ENCODE measurements around the gene NSUN3. TPM values are rescaled to one million over a fixed set of nuclear protein-coding genes. Genes with fewer than 3 reads are reported as not detected.
A peak's percentile ranks its signal among the peaks of the same experiment; 100 is the strongest.

Gene NSUN3
- total RNA-seq, 1 experiment from 2014 or later: 14.4 TPM

DNA sequence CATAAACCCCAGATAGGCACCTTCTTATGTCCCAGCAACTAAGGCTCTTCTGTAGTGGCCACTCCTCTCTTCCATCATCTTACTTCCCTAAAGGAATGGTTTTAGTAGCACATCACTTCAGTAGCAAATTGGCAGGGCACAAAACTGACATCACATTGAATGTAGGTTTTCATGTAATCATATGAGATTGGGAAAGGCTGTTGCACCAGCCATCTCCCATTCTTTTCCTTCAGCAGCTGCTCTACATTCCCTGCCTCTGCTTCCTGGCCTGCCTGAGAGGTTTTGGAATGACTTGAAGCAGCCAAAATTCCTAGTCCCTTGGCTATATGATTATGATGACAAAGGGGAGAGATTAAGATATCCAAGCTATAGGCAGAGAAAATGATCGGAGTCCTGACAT is 36.5 kb downstream of the NSUN3 start:
- no peaks in the 10 kb centered on the region for H3K4me1 ChIP-seq (ENCODE audit: control insufficient read depth, insufficient read depth, low read length)
- ATAC-seq (no peak), DNase-seq (ENCODE audit: low read depth, low spot score) (no peak)
- no peaks in the 10 kb centered on the region for H3K9me3 ChIP-seq (ENCODE audit: control insufficient read depth, insufficient read depth, low read depth, low read length)
- no peak overlapping the region for H3K27ac ChIP-seq (ENCODE audit: low read length)
- no peaks in the 10 kb centered on the region for H3K27me3 ChIP-seq (ENCODE audit: control insufficient read depth, insufficient read depth, low read length)
- 0 out of 2 replicates have a peak, but pooled peaks cover 3% of the 10 kb centered on the region for H3K36me3 ChIP-seq (ENCODE audit: control insufficient read depth, insufficient read depth, low read length)
- BruUV-seq (replicated peaks): no TSS peak
- POLR2A ChIA-PET: no interaction called here
- no peak for TF ChIP-seq TCF7L2 (IDR thresholded peaks at IDR 0.05; ENCODE audit: low read depth, low read length)
- TF ChIP-seq, protein P1, sequence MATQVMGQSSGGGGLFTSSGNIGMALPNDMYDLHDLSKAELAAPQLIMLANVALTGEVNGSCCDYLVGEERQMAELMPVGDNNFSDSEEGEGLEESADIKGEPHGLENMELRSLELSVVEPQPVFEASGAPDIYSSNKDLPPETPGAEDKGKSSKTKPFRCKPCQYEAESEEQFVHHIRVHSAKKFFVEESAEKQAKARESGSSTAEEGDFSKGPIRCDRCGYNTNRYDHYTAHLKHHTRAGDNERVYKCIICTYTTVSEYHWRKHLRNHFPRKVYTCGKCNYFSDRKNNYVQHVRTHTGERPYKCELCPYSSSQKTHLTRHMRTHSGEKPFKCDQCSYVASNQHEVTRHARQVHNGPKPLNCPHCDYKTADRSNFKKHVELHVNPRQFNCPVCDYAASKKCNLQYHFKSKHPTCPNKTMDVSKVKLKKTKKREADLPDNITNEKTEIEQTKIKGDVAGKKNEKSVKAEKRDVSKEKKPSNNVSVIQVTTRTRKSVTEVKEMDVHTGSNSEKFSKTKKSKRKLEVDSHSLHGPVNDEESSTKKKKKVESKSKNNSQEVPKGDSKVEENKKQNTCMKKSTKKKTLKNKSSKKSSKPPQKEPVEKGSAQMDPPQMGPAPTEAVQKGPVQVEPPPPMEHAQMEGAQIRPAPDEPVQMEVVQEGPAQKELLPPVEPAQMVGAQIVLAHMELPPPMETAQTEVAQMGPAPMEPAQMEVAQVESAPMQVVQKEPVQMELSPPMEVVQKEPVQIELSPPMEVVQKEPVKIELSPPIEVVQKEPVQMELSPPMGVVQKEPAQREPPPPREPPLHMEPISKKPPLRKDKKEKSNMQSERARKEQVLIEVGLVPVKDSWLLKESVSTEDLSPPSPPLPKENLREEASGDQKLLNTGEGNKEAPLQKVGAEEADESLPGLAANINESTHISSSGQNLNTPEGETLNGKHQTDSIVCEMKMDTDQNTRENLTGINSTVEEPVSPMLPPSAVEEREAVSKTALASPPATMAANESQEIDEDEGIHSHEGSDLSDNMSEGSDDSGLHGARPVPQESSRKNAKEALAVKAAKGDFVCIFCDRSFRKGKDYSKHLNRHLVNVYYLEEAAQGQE (IDR thresholded peaks at IDR 0.05; ENCODE audit: insufficient read depth in 1 of 2, low read depth in 2 of 2, low read length in 1 of 2): no peak
- no peak for TF ChIP-seq POLR2AphosphoS5 (IDR thresholded peaks at IDR 0.05; ENCODE audit: low read depth, low read length)
- no peak for TF ChIP-seq SIN3A (IDR thresholded peaks at IDR 0.05; ENCODE audit: borderline replicate concordance, insufficient read depth, low read depth, low read length)
- TF ChIP-seq, protein P2, sequence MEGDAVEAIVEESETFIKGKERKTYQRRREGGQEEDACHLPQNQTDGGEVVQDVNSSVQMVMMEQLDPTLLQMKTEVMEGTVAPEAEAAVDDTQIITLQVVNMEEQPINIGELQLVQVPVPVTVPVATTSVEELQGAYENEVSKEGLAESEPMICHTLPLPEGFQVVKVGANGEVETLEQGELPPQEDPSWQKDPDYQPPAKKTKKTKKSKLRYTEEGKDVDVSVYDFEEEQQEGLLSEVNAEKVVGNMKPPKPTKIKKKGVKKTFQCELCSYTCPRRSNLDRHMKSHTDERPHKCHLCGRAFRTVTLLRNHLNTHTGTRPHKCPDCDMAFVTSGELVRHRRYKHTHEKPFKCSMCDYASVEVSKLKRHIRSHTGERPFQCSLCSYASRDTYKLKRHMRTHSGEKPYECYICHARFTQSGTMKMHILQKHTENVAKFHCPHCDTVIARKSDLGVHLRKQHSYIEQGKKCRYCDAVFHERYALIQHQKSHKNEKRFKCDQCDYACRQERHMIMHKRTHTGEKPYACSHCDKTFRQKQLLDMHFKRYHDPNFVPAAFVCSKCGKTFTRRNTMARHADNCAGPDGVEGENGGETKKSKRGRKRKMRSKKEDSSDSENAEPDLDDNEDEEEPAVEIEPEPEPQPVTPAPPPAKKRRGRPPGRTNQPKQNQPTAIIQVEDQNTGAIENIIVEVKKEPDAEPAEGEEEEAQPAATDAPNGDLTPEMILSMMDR (IDR thresholded peaks at IDR 0.05): no peak
- intact Hi-C loops (cut with micrococcal nuclease; ENCODE audit: unreplicated experiment): no loop called here
- in situ Hi-C loops (cut with HindIII; ENCODE audit: low pct_unique_long_range_greater_than_20kb, low sequenced_read_pairs): no loop called here
- H3K4me3 ChIP-seq (ENCODE audit: low read depth in 2 of 2, low read length in 2 of 2): no peak overlapping the region
- CTCF ChIA-PET: no interaction called here

DNA sequence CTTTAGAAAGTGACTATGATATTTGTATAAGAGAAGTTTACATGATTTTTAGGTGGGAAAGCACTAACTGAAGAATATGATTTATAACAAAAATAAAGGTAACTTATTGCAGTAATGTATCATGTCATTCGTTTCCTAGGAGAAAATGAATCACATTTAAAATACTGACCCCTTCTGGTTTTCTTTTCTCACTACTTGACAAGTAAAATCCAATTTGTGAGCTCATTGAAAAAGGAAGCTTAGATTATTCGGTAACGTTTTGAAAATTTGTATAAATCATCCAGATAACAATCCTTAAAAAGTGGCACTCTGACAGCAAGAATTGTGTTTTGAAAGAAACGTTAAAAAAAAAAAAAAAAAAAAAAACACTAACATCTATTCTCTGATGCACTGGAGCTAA is 39.0 kb downstream of the NSUN3 start:
- in situ Hi-C loops (cut with HindIII; ENCODE audit: low pct_unique_long_range_greater_than_20kb, low sequenced_read_pairs): no loop called here
- POLR2A ChIA-PET: no interaction called here
- BruUV-seq (replicated peaks): no TSS peak
- 0 out of 2 replicates have a peak, but pooled peaks cover under 1% of the 10 kb centered on the region for H3K36me3 ChIP-seq (ENCODE audit: control insufficient read depth, insufficient read depth, low read length)
- ATAC-seq (no peak), DNase-seq (ENCODE audit: low read depth, low spot score) (peak; percentile 2)
- H3K9me3 ChIP-seq (ENCODE audit: control insufficient read depth, insufficient read depth, low read depth, low read length): no peaks in the 10 kb centered on the region
- no peak for TF ChIP-seq TCF7L2 (IDR thresholded peaks at IDR 0.05; ENCODE audit: low read depth, low read length)
- TF ChIP-seq, protein P1 (IDR thresholded peaks at IDR 0.05; ENCODE audit: insufficient read depth in 1 of 2, low read depth in 2 of 2, low read length in 1 of 2): no peak
- TF ChIP-seq SIN3A (IDR thresholded peaks at IDR 0.05; ENCODE audit: borderline replicate concordance, insufficient read depth, low read depth, low read length): no peak
- TF ChIP-seq POLR2AphosphoS5 (IDR thresholded peaks at IDR 0.05; ENCODE audit: low read depth, low read length): no peak
- TF ChIP-seq, protein P2 (IDR thresholded peaks at IDR 0.05): peak; percentile 41; the same call in 1 of the 2 replicates
- H3K4me1 ChIP-seq (ENCODE audit: control insufficient read depth, insufficient read depth, low read length): no peaks in the 10 kb centered on the region
- CTCF ChIA-PET: interaction anchor here (0.7 kb wide), 3 partner anchors 36 to 800 kb away, joined by 3 to 11 read pairs (median 10); partner anchors contain the start of genes DHFR2 and NSUN3
- no peak overlapping the region for H3K4me3 ChIP-seq (ENCODE audit: low read depth in 2 of 2, low read length in 2 of 2)
- intact Hi-C loops (cut with micrococcal nuclease; ENCODE audit: unreplicated experiment): no loop called here
- no peak overlapping the region for H3K27ac ChIP-seq (ENCODE audit: low read length)
- no peaks in the 10 kb centered on the region for H3K27me3 ChIP-seq (ENCODE audit: control insufficient read depth, insufficient read depth, low read length)
